ENCODE data around the gene RFX6.
"Not testable (repeated sequence)": the region's sequence is repeated elsewhere in the genome, so short reads cannot be mapped to it uniquely, and the experiment has no call there.

The RFX6 gene, protein sequence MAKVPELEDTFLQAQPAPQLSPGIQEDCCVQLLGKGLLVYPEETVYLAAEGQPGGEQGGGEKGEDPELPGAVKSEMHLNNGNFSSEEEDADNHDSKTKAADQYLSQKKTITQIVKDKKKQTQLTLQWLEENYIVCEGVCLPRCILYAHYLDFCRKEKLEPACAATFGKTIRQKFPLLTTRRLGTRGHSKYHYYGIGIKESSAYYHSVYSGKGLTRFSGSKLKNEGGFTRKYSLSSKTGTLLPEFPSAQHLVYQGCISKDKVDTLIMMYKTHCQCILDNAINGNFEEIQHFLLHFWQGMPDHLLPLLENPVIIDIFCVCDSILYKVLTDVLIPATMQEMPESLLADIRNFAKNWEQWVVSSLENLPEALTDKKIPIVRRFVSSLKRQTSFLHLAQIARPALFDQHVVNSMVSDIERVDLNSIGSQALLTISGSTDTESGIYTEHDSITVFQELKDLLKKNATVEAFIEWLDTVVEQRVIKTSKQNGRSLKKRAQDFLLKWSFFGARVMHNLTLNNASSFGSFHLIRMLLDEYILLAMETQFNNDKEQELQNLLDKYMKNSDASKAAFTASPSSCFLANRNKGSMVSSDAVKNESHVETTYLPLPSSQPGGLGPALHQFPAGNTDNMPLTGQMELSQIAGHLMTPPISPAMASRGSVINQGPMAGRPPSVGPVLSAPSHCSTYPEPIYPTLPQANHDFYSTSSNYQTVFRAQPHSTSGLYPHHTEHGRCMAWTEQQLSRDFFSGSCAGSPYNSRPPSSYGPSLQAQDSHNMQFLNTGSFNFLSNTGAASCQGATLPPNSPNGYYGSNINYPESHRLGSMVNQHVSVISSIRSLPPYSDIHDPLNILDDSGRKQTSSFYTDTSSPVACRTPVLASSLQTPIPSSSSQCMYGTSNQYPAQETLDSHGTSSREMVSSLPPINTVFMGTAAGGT

DNA sequence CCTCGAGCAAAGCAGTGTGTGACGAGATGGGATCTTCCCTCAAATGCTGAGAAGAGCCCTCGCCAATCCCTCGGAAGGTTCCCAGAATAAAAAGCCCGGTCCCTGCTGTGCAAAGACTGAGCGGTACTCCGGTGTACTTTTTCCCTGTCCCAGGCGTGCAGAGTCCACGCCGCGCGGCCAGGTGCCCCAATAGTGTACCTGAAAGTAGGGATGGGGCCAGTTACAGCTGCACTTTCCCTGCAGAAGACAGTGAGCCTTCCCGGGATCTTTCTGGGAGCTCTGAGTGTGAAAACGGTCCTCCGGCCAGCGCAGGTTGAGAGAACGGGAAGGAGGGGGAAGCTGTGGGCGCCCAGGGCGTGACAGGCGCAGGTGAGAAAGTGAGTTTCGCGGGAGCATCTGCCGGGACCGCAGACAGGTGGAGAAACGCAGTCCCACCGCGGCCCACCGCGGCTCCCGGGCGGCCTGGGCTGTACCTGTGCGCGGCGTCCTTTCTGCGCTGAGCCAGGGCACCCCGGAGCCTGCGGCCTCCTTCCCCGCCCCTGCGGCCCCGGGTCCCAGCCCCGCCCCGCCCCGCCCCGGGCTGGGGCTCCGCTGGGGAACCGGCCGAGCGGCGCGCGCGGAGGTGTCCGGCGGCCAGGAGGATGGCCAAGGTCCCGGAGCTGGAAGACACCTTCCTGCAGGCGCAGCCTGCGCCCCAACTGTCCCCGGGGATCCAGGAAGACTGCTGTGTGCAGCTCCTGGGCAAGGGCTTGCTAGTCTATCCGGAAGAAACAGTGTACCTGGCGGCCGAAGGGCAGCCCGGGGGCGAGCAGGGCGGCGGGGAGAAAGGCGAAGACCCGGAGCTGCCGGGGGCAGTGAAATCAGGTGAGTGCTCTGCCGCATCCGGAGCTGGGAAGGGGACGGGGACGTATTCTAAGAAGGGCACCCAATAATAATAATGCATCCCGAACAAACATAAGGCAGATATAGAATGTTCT is at the start of gene RFX6:
Gene RFX6 (plus strand): TSS at position 608 of the 977 bp plus-strand sequence. CDS start 34 bp downstream, at position 642.
- DNase-seq (ENCODE audit: low spot score): no peak
- no peak for FAIRE-seq

DNA sequence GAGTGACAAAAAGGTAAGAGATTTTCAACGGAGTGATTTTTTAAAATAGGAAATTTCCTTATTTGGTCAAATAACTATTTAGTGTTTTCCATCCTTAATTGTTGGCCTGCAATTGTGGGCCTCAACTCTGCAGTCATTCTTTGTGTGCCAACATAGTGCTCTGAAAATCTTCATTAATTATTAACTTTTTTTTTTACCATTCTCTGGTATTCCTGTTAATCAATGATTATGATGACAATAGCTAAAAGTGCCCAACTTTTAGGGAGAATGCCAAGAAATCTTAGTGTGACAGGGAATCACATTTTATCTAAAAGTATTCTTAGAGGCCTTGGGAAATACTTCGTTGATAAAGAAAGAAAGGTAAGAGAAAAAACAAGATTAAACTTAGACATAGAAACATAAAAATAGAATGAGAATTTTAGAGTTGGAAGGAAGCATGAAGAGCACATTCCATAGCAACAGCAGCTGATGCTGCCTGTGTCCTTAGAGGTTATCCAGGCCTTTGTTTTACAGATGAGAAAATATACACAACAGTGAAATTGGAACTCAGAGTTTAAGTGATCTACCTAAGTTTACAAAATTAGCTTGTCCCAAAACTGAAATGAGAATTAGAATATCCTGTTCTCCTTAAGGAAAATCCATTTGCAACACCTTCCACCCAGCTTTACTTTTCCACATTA is 49.3 kb upstream of the RFX6 start:
- FAIRE-seq: peak; percentile 70
- no peak for DNase-seq (ENCODE audit: low spot score)

DNA sequence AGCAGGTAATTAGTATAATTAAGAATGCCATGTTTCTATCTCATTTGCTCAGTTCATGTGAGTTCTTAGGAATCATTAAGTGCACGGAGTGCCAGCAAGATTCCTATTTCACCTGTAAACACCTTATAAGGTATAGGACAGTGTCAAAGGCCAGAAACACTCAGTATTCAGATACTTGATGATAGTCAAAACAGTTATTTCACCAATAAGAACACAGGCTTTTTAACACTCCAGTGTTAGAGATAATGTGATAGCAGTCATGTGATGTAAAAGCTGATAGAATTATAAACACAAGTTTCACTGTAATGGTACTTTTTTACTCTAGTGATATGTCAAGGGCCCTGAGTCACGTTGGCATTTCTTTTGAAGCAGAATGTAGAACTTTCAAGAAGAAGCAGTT is 48.1 kb upstream of the RFX6 start, which contains the start of gene GPRC6A:
Gene GPRC6A (minus strand): TSS at position 101 of the 400 bp plus-strand sequence. CDS start 70 bp downstream, at position 31.
- FAIRE-seq (no peak), DNase-seq (ENCODE audit: low spot score) (no peak)

DNA sequence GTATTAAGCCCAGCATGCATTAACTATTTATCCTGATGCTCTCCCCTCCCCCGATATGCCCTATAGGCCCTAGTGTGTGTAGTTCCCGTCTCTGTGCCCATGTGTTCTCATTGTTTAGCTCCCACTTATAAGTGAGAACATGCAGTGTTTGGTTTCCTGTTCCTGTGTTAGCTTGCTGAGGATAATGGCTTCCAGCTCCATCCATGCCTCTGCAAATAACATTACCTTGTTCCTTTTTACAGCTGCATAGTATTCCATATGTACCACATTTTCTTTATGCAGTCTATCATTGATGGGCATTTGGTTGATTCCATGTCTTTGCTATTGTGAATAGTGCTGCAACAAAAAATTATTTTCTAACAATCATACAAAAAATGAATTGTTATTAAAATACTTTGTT is 42.5 kb upstream of the RFX6 start:
- FAIRE-seq; DNase-seq (ENCODE audit: low spot score): not testable (repeated sequence)

DNA sequence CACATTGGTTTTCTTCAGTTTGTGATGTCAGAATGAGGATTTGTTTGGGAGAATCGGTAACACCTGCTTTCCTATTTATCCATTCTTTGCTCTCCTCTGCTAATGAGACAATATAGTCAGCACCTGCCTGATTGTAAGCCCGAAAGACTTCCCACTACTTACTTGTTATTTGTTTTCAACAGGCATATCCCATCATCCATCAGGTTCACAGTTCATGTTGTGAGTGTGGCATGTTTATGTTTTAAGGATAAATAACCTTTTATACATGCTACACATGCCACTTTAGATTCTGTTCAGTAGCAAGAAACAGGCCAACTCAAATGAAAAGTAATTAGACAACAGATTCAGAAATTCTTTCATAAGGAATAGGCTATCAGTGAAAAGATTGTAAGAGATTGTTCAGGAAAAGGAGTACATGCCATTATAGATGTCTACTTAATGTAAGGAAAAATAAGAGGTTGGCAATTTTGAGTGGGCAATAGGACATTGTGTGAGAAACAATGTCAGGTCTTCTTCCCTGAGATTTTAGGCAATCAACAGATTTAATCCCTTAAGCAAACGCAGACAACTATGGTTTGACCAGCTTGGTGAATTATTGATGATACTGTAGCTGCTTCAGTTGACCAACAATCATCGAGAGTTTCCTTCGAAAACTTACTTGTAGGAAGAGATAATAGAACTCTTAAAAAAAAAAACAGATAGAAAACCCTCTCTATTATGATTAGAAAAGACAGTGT is 40.3 kb upstream of the RFX6 start:
- FAIRE-seq (no peak), DNase-seq (ENCODE audit: low spot score) (no peak)

DNA sequence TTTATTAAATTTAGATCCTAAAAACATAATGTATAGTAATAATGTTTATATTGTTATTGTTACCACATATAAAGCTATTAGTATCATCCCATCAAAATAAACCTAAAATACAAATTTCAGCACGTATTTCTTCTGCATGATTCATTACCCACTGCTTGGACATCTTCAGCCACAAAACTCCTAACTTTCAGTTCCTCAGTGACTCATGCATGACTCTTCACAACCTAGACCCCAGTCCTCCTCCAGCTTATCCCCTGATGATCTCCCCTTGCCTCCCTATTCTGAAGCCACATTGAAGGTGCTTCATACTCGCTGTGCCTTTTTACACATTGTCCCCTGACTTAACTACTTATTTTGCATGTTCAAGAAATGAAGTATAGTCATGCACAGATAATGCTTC is 37.0 kb upstream of the RFX6 start:
- DNase-seq (ENCODE audit: low spot score): peak; percentile 67

DNA sequence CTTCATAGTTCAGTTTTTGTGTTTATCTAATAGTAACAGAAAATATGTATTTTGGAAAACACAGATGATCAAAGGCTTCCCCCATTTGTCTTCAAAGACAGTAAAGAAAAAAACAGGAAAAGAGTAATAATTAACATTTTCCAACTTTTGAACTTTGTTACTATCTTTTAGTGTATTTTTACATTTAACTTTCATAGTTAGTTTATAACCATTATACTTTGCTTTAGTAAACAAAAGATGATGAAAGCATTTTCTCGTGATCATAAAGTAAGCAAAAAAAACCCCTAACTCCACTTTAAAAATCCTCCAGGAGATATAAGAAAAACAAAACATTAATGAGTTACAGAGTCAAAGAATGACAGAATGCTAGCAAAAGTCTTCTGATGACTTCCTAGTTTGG is 34.6 kb upstream of the RFX6 start:
- DNase-seq (ENCODE audit: low spot score): no peak
- peak; percentile 17 for FAIRE-seq

More for the DNA sequence above, 37.0 kb upstream of the RFX6 start:
- peak; percentile 92 for FAIRE-seq

DNA sequence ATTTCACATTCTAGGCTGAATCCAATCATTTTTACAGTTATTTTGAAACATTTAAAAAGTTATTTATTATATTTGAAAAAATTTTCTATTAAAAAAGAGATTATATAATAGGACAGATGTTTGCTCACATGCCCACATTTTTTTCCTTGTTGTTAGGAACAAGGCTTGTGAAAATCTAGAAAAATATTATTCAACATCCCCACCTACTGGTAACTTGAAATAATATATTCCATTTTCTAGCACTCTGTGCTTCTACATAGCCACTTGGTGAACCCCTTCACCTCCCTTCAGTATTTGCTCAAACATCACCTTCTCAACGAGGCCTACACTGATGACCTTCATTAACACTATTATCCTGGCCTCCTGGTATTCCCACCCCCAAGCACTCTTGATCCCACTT is 29.8 kb upstream of the RFX6 start:
- peak; percentile 23 for DNase-seq (ENCODE audit: low spot score)
- FAIRE-seq: peak; percentile 71

DNA sequence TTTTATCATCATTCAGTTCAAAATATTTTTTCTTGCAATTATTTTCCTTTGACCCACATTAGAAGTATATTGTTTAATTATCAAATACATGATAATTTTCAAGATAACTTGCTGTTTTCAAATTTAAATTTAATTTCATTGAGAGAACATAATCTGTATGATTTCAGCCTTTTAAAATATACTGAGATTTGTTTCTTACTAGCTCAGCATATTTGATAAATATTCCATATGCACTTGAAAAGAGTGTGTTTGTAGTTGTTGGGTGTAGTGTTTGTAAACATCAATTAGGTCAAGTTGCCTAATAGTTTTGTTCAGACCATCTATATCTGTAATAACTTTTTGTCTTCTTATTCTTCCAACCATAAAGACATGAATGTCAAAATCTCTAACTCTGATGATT is 19.0 kb upstream of the RFX6 start:
- FAIRE-seq (no peak), DNase-seq (ENCODE audit: low spot score) (no peak)

DNA sequence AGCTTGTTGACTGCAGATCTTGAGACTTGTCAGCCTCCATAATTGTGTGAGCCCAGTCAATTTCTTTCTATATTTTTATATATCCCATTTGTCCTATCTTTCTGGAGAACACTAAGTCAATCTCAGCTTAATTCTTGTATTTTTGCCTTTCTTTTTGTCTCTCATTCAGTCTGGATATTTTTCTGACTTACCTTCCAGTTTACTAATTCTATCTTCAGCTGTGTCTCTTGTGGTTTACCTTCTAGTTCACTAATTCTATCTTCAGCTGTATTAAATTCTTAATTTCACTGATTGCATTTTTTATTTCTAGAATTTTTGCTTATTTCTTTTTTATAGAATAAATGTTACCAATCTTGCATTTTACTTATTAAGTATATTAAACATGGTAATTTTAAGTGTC is 17.8 kb upstream of the RFX6 start:
- DNase-seq (ENCODE audit: low spot score) (no peak), FAIRE-seq (no peak)

DNA sequence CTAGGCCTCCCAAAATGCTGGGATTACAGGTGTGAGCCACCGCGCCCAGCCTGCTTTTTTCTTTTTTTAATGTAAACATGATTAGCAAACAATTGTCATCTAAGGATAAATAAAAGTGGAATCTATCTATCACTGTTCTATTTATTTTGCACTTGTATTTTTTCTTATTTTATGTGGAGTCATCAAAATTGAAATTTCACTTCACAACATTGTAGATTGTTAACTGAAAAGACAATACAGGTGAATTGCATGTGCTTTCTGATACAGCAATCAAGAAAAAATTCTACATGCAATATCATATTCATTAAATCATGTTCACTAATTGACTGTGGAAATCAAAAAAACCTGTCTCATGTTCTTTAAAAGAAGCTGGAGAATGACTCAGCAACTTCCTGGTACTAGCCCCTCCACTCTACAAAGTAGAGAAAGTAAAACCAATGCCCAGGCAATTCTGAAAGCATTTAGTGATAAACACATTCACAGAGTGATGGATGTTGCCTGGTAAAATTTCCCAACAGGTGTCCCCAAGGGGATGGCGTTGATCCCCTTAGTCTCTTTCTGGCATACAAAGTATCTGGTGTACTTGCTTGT is 10.7 kb upstream of the RFX6 start:
- no peak for DNase-seq (ENCODE audit: low spot score)
- FAIRE-seq: no peak

DNA sequence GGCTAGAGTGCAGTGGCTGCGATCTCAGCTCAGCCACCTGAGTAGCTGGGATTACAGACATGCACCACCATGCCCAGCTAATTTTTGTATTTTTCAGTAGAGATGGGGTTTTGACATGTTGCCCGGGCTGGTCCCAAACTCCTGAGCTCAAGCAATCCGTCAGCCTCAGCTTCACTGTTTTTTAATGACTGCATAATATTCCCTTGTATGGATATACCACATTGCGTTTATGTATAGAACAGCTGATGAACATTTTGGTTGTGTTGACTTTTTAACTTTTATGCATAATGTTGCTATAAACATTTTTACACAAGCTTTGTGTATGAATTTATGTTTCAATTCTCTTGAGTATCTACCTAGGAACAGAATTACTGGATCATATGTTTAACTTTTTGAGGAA is 4.3 kb upstream of the RFX6 start:
- no peak for DNase-seq (ENCODE audit: low spot score)

DNA sequence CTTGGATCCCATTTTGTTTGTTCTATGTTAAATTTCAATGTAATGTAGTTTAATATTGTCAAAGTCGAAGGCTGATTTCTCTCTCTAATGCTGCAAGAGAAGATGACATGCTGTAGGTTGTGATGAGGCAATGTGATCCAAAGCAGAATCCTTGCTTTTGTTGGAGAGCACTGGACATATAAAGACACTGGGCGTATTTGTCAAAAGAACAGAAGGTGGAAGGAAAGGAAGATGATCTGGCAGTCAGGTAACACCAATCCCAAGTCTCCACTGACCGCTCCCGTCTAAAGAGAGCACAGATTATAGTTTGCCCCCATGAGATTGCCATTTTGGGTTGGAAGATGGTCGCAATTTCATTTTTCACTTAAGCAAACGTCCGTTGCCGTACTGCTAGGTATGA is 935 bp upstream of the RFX6 start:
- FAIRE-seq: no peak
- DNase-seq (ENCODE audit: low spot score): no peak

More for the DNA sequence above, 4.3 kb upstream of the RFX6 start:
- FAIRE-seq: no peak

DNA sequence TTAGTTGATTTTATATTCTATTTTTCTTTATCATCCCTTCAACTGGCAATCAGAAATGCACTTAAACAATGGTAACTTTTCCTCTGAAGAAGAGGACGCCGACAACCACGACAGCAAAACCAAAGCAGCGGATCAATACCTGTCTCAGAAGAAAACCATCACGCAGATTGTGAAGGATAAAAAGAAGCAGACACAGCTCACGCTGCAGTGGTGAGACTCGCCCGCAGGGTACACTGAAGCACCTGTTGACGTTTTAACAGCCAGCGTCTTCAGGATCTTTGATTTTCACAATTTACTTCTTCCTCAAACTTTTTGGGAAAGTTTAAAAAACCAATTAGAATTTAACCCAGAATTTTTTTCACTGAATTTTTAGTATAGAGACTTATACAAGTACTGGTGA is 701 bp downstream of the RFX6 start:
- no peak for FAIRE-seq

DNA sequence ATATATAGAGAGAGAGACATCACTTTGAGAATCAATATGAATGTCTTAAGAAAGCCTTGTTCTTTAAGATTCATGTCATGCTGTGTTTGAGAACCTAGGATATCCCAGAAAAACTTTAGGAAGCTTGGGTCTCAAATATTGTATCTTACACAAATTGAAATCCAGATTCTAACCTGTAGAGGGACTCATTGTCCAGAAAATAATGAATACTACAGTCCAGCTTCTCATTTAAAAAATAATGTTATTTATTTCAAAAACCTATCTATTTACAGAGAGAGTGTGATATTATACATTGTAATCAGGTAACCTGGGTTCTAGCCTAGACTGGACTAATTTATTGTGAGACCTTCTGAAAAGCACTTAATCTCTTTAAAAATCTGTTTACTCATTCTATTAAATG is 4.2 kb downstream of the RFX6 start:
- DNase-seq (ENCODE audit: low spot score) (no peak), FAIRE-seq (no peak)

More for the DNA sequence above, 701 bp downstream of the RFX6 start:
- no peak for DNase-seq (ENCODE audit: low spot score)

DNA sequence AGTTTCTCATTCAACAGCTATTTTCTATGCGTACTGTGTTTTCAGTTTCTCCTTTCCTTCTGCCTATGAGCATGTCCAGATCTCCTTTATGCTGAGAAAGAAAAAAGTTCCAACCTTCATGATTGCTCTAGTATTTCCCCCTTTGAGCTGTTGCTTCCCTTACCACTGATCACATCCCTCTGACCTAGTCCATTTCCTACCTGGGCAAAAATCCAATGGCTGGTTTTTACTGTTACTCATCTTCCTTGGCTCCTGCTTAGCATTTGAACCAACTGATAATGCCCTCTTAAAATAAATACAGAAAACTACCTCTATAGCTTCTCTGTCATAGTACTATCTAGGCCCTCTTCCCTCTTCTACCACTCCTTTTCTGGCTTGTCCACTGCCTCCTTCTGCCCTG is 6.0 kb downstream of the RFX6 start:
- FAIRE-seq (no peak), DNase-seq (ENCODE audit: low spot score) (no peak)

DNA sequence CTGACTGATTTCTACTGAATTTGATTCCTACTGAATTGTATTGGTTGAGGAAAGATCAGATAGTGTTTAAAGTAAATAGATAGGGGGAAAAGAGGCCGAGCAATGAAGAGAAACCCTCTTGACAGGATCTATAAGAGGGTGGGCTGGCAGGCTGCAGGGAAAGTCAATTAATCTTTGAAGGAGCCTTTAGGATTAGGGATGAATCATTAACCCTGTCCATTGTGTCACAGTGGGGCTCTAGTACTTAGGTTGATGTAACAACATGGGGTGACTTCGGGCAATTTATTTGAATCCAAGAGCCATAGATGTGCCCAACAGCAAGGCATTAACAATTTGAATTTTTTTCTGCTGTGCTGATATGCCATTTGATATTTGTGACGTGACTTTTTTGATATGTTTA is 7.5 kb downstream of the RFX6 start:
- FAIRE-seq (no peak), DNase-seq (ENCODE audit: low spot score) (no peak)

DNA sequence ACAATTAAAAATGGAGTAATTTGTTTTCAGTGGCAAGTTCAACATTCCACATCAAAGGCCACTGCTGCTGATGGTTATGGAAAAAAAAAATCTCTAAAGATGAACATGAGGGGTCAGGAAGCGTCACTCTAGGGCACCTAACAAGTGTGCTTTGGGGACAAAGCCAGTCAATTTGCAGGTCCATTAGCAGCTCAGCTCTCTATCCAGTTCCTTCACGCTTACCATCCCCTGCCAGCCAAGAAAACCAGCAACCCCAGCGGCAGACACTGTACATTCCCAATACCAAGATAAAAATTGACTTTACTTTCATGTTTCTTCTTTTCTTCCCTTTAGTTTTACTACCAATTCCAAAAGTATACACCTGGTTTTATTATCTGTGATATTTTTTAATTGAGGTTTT is 10.1 kb downstream of the RFX6 start:
- FAIRE-seq (no peak), DNase-seq (ENCODE audit: low spot score) (no peak)

DNA sequence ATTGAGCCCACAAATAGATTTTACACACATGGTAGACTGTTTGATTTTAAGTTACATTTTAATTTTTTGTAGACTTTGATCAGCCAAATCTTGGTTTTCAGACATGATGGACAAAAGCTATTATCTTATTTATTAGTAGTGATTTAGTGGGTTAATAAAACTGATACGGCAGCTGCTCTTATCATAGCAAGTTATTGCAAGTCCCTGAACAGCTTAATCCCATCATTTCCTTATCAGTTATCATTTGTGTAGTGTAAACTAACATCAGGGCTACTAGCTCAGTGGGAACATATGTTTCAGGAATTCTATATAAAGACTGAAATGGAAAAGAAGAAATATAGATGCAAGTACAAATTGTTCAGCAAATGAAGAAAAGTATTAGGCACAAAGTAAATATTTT is 10.9 kb downstream of the RFX6 start:
- no peak for DNase-seq (ENCODE audit: low spot score)
- FAIRE-seq: no peak
